Mesenchymal stem cell (in vitro differentiated cells and primary cell): ENCODE results near the gene LURAP1L.
A peak's percentile ranks its signal among the peaks of the same experiment; 100 is the strongest.

Source experiments
- DNase-seq: peaks from one replicate; pipeline ENCODE4 v3.0.0-alpha.2; 2013
- H2AFZ ChIP-seq: one replicate; pipeline ENCODE4 v1.6.1; 2013; ENCODE audit warnings: low read depth, mild to moderate bottlenecking, control low read depth, inconsistent platforms, low read length, moderate library complexity
- H2AK5ac ChIP-seq: 2 replicates; pipeline ENCODE4 v1.6.1; 2013; ENCODE audit warnings: low read length, moderate library complexity, mild to moderate bottlenecking, inconsistent platforms; ENCODE audit not compliant: severe bottlenecking
- H2BK120ac ChIP-seq: one replicate; pipeline ENCODE4 v1.6.1; 2013; ENCODE audit warnings: low read depth, mild to moderate bottlenecking, inconsistent platforms, low read length, moderate library complexity
- H2BK12ac ChIP-seq, 2 experiments: one replicate each; pipeline ENCODE4 v1.6.1; 2013; ENCODE audit warnings: inconsistent platforms in 2 of 2, low read length in 2 of 2, mild to moderate bottlenecking in 2 of 2, moderate library complexity in 2 of 2, control low read depth in 1 of 2
- H2BK15ac ChIP-seq: one replicate; pipeline ENCODE4 v1.6.1; 2013; ENCODE audit warnings: mild to moderate bottlenecking, low read depth, inconsistent platforms; ENCODE audit not compliant: poor library complexity, severe bottlenecking
- H2BK5ac ChIP-seq: 2 replicates; pipeline ENCODE4 v1.6.1; 2013; ENCODE audit warnings: low read depth, mild to moderate bottlenecking, low read length, control low read depth, inconsistent platforms; ENCODE audit not compliant: poor library complexity, severe bottlenecking
- H3K14ac ChIP-seq, 2 experiments: one replicate each; pipeline ENCODE4 v1.6.1; 2013; ENCODE audit warnings: inconsistent platforms in 2 of 2, low read length in 2 of 2, control low read depth in 1 of 2, mild to moderate bottlenecking in 1 of 2, moderate library complexity in 1 of 2
- H3K18ac ChIP-seq, 2 experiments: one replicate each; pipeline ENCODE4 v1.6.1; 2013; ENCODE audit warnings: inconsistent platforms in 2 of 2, low read length in 2 of 2, control low read depth in 1 of 2, low read depth in 1 of 2, mild to moderate bottlenecking in 1 of 2
- H3K23ac ChIP-seq, 2 experiments: one replicate each; pipeline ENCODE4 v1.6.1; 2013; ENCODE audit warnings: inconsistent platforms in 2 of 2, low read length in 2 of 2, mild to moderate bottlenecking in 2 of 2, moderate library complexity in 2 of 2, control low read depth in 1 of 2
- H3K27ac ChIP-seq: 2 replicates; pipeline ENCODE4 v1.5.1; 2013; ENCODE audit warnings: mild to moderate bottlenecking, moderate library complexity, low read length, control low read depth, inconsistent platforms; ENCODE audit not compliant: poor library complexity, severe bottlenecking
- H3K27me3 ChIP-seq, 2 experiments: 2 replicates each; pipeline versions ENCODE4 v1.6.1 to v1.7.0; 2013; ENCODE audit warnings: low read length in 2 of 2, mild to moderate bottlenecking in 2 of 2, moderate library complexity in 2 of 2, control low read depth in 1 of 2, inconsistent platforms in 1 of 2; ENCODE audit not compliant: control insufficient read depth in 1 of 2, insufficient read depth in 1 of 2
- H3K36me3 ChIP-seq, 2 experiments: 2 replicates each; pipeline versions ENCODE4 v1.6.1 to v1.7.0; 2013; ENCODE audit warnings: low read length in 2 of 2, control low read depth in 1 of 2, inconsistent platforms in 1 of 2, low read depth in 1 of 2, mild to moderate bottlenecking in 1 of 2; ENCODE audit not compliant: insufficient read depth in 2 of 2, control insufficient read depth in 1 of 2
- H3K4ac ChIP-seq, 2 experiments: one replicate each; pipeline ENCODE4 v1.6.1; 2013; ENCODE audit warnings: inconsistent platforms in 2 of 2, low read length in 2 of 2, mild to moderate bottlenecking in 2 of 2, moderate library complexity in 2 of 2, control low read depth in 1 of 2, low read depth in 1 of 2
- H3K4me1 ChIP-seq: 2 replicates; pipeline ENCODE4 v1.6.1; 2013; ENCODE audit warnings: low read depth, low read length, control low read depth; ENCODE audit not compliant: control insufficient read depth, insufficient read depth
- H3K4me2 ChIP-seq: 2 replicates; pipeline ENCODE4 v1.6.1; 2013; ENCODE audit warnings: low read length, mild to moderate bottlenecking, inconsistent platforms; ENCODE audit not compliant: poor library complexity, severe bottlenecking
- H3K4me3 ChIP-seq, 2 experiments: 2 replicates each; pipeline versions ENCODE4 v1.5.1 to v1.7.0; 2013; ENCODE audit warnings: low read length in 2 of 2, mild to moderate bottlenecking in 2 of 2, control low read depth in 1 of 2, low read depth in 1 of 2; ENCODE audit not compliant: insufficient read depth in 1 of 2
- H3K79me1 ChIP-seq: replicated peaks from 2 replicates; pipeline ENCODE4 v1.6.1; 2013; ENCODE audit warnings: mild to moderate bottlenecking, control low read depth, low read length, inconsistent platforms; ENCODE audit not compliant: poor library complexity, severe bottlenecking
- H3K9ac ChIP-seq: 2 replicates; pipeline ENCODE4 v1.7.0; 2013; ENCODE audit warnings: mild to moderate bottlenecking, low read length, moderate library complexity
- H3K9me3 ChIP-seq: 2 replicates; pipeline ENCODE4 v1.7.0; 2013; ENCODE audit warnings: mild to moderate bottlenecking, low read length; ENCODE audit not compliant: control insufficient read depth
- H4K8ac ChIP-seq: one replicate; pipeline ENCODE4 v1.6.1; 2013; ENCODE audit warnings: inconsistent platforms, mild to moderate bottlenecking, low read length, moderate library complexity
- H4K91ac ChIP-seq: one replicate; pipeline ENCODE4 v1.6.1; 2013; ENCODE audit warnings: mild to moderate bottlenecking, low read length, inconsistent platforms
- WGBS: methylation state at CpG from one replicate; pipeline ENCODE4 v1.1.7; 2013; ENCODE audit warnings: mixed read lengths; 5-methylcytosine and 5-hydroxymethylcytosine counted together

Gene LURAP1L

GRCh38 chr9:12778389-12778788, 3.6 kb downstream of the LURAP1L start:
- Histone ChIP-seq H2AK5ac (no peak overlapping the region), H2BK15ac (no peak overlapping the region), H2AFZ (no peak overlapping the region), H4K91ac (no peak overlapping the region), H3K9me3 (peaks cover 14% of the 10 kb centered on the region), H3K18ac (no peak overlapping the region), H2BK120ac (no peak overlapping the region), H3K4me3 (peak overlapping the region in 1 of 2 experiments; percentile 80), H3K14ac (no peak overlapping the region), H3K23ac (no peak overlapping the region), H3K36me3 (peaks cover 0 to 32% of the 10 kb centered on the region in 2 experiments), H3K4me2 (no peak overlapping the region), H2BK5ac (no peak overlapping the region), H3K27me3 (no peaks in the 10 kb centered on the region), H3K4me1 (peaks cover 1% of the 10 kb centered on the region), H3K27ac (no peak overlapping the region), H3K9ac (peak overlapping the region; percentile 92), H3K79me1 (peaks cover 5% of the 10 kb centered on the region), H3K4ac (no peak overlapping the region), H2BK12ac (no peak overlapping the region), H4K8ac (no peak overlapping the region)
- WGBS: 97% methylated on average over 3 of the region's 3 CpGs
- no peak for DNase-seq

- no peak overlapping the region for H2AK5ac ChIP-seq
- peaks cover 16% of the 10 kb centered on the region for H3K9me3 ChIP-seq
- no peak overlapping the region for H4K8ac ChIP-seq
- no peak overlapping the region for H3K4ac ChIP-seq
- no peak for DNase-seq
- no peak overlapping the region for H2AFZ ChIP-seq
- H3K14ac ChIP-seq: no peak overlapping the region
- no peak overlapping the region for H3K27ac ChIP-seq
- no peak overlapping the region for H3K4me2 ChIP-seq
- H2BK12ac ChIP-seq: no peak overlapping the region
- H2BK5ac ChIP-seq: no peak overlapping the region
- H3K9ac ChIP-seq: no peak overlapping the region
- WGBS: 86% methylated on average over 8 of the region's 9 CpGs
- no peak overlapping the region for H3K18ac ChIP-seq
- H3K4me1 ChIP-seq: peaks cover 10% of the 10 kb centered on the region
- peaks cover 7% of the 10 kb centered on the region for H3K79me1 ChIP-seq
- no peak overlapping the region for H2BK15ac ChIP-seq
- H4K91ac ChIP-seq: no peak overlapping the region
- H3K27me3 ChIP-seq: no peaks in the 10 kb centered on the region
- no peak overlapping the region for H3K4me3 ChIP-seq
- no peak overlapping the region for H2BK120ac ChIP-seq
- peaks cover 0 to 32% of the 10 kb centered on the region in 2 experiments for H3K36me3 ChIP-seq
- H3K23ac ChIP-seq: no peak overlapping the region
Observed at GRCh38 chr9:12781226-12781733, 6.5 kb downstream of the LURAP1L start.

DNA sequence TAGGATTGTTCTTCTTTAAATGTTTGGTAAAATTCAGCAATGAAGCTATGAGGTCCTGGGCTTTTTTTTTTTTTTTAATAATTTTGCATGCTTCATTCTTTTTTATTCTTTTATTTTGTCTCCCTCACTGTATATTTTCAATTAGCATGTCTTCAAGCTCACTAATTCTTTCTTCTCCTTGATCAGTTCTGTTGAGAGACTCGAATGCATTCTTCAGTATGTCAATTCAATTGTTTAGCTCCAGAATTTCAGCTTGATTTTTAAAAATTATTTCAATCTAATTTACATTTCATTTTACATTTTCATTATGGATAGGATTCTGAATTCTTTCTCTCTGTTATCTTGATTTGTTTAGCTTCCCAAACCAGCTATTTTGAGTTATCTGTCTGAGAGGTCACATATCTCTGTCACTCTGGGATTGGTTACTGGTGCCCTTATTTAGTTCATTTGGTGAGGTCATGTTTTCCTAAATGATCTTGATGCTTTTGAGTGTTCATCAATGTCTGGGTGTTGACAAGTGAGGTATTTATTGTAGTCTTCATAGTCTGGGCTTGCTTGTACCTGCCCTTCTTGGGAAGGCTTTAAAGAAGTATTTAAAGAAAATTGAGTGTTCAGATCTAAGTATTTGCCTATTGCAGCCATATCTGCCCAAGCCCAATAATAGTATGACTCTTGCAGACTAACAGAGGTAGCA, 9.1 kb downstream of the LURAP1L start:
- no peak overlapping the region for H4K91ac ChIP-seq
- peaks cover 5% of the 10 kb centered on the region for H3K79me1 ChIP-seq
- no peak overlapping the region for H3K14ac ChIP-seq
- peaks cover 9% of the 10 kb centered on the region for H3K4me1 ChIP-seq
- no peak overlapping the region for H4K8ac ChIP-seq
- no peak overlapping the region for H3K23ac ChIP-seq
- H3K27me3 ChIP-seq: no peaks in the 10 kb centered on the region
- no peak overlapping the region for H2BK15ac ChIP-seq
- no peak overlapping the region for H3K4me2 ChIP-seq
- H3K18ac ChIP-seq: no peak overlapping the region
- H3K4ac ChIP-seq: no peak overlapping the region
- no peak overlapping the region for H2AK5ac ChIP-seq
- H3K9me3 ChIP-seq: peaks cover 16% of the 10 kb centered on the region
- H3K4me3 ChIP-seq: no peak overlapping the region
- H3K36me3 ChIP-seq: peaks cover 0 to 25% of the 10 kb centered on the region in 2 experiments
- no peak overlapping the region for H2AFZ ChIP-seq
- WGBS: 100% methylated on average over 1 of the region's 1 CpG
- no peak overlapping the region for H2BK5ac ChIP-seq
- H3K9ac ChIP-seq: peak overlapping the region; percentile 71
- DNase-seq: no peak
- no peak overlapping the region for H2BK12ac ChIP-seq
- no peak overlapping the region for H2BK120ac ChIP-seq
- peak overlapping the region; percentile 47 for H3K27ac ChIP-seq

DNA sequence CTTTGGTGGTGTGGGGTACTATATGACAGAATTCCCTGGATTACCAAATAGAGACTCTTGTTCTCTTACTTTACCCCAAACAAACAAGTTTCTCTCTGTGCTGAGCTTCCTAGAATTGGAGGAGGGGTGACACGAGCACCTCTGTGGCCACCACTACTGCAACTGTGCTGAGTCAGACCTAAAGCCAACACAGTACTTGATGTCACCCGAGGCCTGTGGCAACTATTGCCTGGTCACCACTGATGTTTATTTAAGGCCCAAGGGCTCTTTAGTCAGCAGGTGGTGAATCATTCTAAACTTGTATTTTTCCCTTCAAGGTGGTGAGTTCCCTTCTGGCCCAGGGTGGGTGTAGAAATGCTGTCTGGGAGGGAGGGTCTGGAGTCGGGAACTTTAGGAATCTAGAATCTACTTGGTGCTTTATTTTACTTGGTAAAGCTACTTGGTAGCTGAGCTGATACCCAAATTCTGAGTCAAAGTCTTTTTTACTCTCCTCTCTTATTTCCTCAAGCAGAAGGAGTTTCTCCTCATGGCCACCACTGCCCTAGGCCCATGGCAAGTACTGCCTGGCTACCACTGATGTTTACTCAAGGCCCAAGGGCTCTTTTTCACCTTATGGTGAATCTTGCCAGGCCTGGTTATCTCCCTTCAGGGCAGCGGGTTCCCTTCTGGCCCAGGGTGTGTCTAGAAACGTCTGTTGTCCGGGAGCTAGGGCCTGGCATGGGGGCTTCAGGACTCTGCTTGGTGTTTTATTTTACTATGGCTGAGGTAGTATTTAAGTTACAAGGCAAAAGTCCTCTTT, 9.8 kb downstream of the LURAP1L start:
- H2BK12ac ChIP-seq: peak overlapping the region in 1 of 2 experiments; percentile 82

More for the DNA sequence above, 9.8 kb downstream of the LURAP1L start:
- H2AK5ac ChIP-seq: peak overlapping the region; percentile 92
- H3K4ac ChIP-seq: peak overlapping the region; percentile 83 to 94
- H3K9me3 ChIP-seq: peaks cover 16% of the 10 kb centered on the region
- peak overlapping the region; percentile 80 for H2BK120ac ChIP-seq
- no peak overlapping the region for H3K14ac ChIP-seq
- H3K23ac ChIP-seq: peak overlapping the region in 1 of 2 experiments; percentile 83
- H3K4me3 ChIP-seq: no peak overlapping the region
- no peak overlapping the region for H2AFZ ChIP-seq
- H2BK5ac ChIP-seq: no peak overlapping the region
- peaks cover 0 to 22% of the 10 kb centered on the region in 2 experiments for H3K36me3 ChIP-seq
- H4K91ac ChIP-seq: peak overlapping the region; percentile 92
- H3K18ac ChIP-seq: peak overlapping the region; percentile 81 to 90
- peak overlapping the region; percentile 71 for H3K9ac ChIP-seq
- no peaks in the 10 kb centered on the region for H3K27me3 ChIP-seq
- H3K27ac ChIP-seq: peak overlapping the region; percentile 47
- H3K4me1 ChIP-seq: peaks cover 9% of the 10 kb centered on the region
- H3K4me2 ChIP-seq: no peak overlapping the region
- DNase-seq: peak; percentile 100
- 29% methylated on average over 3 of the region's 6 CpGs for WGBS
- peak overlapping the region; percentile 44 for H2BK15ac ChIP-seq
- peaks cover 3% of the 10 kb centered on the region for H3K79me1 ChIP-seq
- peak overlapping the region; percentile 93 for H4K8ac ChIP-seq
